RCC 7860 (cell line): ENCODE measurements around the gene CLEC4E.
A peak's percentile ranks its signal among the peaks of the same experiment; 100 is the strongest.
"Not testable (repeated sequence)": the region's sequence is repeated elsewhere in the genome, so short reads cannot be mapped to it uniquely, and the experiment has no call there.

ENCODE experiments used
- DNase-seq: peaks from one replicate; pipeline ENCODE4 v3.0.0-alpha.2; 2015; ENCODE audit warnings: low spot score
- FAIRE-seq: peaks from 2 replicates; lab custom pipeline; 2012; peaks lifted over from hg19 to GRCh38; lab: Jason Lieb, UNC

Gene CLEC4E, protein sequence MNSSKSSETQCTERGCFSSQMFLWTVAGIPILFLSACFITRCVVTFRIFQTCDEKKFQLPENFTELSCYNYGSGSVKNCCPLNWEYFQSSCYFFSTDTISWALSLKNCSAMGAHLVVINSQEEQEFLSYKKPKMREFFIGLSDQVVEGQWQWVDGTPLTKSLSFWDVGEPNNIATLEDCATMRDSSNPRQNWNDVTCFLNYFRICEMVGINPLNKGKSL

GRCh38 chr12:8540831-8541230 is at the start of gene CLEC4E:
CLEC4E (minus strand) TSS chr12:8540905; CDS start chr12:8540797, 108 bp downstream.
- not testable (repeated sequence) for DNase-seq
- FAIRE-seq: peak; percentile 45

GRCh38 chr12:8589679-8590078 is 49.0 kb upstream of the CLEC4E start:
- FAIRE-seq (no peak), DNase-seq (no peak)

GRCh38 chr12:8584478-8584877 is 43.8 kb upstream of the CLEC4E start:
- FAIRE-seq, DNase-seq: not testable (repeated sequence)

DNA sequence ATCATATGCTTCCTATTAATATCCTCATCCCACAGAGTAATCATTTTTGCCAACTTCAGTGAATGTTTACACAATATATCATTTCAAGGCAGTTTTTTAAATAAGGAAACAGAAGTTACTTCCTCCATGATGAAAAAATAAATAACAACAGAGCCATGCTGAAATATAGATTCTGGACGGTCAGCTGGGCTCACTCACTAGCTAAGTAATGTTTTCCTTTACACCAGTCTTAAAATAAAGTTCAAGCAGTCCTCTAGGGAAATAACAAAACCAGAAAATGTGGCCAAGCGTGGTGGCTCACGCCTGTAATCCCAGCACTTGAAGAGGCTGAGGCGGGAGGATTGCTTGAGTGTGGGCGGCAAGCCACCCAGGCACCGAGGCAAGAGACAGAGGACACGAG is 43.3 kb upstream of the CLEC4E start:
- no peak for DNase-seq
- no peak for FAIRE-seq

DNA sequence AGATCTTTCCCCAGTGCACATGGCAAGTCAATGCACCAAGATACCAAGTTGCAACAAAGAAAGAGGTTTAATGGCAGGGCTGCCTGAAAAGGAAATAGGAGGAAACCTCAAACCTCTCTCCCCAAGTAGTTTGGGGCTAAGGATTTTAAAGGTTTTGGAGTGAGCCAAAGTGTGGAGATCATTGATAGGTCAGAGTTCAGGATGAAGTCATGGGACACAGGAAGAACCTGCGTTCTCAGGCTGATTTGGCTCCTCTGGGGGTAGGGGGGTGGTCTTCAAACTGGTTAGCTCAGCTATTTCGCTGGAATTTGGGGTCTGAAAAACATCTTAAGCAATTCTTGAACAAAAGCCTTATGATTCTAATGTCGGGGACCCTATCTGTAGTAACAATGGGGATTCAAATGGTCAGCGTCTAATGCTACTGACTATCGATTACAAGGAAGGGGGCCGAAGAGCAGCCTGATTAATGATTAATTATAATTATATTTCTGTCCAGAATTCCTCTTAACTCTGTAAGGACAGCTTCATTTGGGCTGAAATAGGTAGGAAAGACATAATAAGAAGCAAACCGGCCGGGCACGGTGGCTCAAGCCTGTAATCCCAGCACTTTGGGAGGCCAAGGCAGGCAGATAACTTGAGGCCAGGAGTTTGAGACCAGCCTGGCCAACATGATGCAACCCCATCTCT is 40.5 kb upstream of the CLEC4E start:
- DNase-seq: no peak
- FAIRE-seq: no peak

DNA sequence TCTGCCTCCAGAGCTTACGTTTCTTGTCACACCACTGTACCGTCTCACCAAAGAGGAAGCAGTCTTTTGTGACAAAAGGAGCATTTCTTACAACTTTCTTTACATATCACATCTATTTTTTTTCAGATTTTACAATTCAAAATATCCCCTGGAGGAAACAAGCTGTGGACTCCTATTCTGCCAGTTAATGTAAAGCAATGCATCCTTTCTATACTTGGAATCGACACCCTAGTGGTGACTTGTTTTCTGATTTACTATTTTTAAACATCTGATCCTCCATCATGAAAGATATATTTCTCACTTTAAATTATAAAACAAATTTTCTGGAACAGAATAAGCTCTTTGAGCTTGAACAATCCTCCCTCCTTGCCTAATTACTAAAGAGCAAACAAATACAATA is 37.2 kb upstream of the CLEC4E start:
- no peak for FAIRE-seq
- no peak for DNase-seq

GRCh38 chr12:8572507-8572906 is 31.8 kb upstream of the CLEC4E start:
- DNase-seq (no peak), FAIRE-seq (no peak)

DNA sequence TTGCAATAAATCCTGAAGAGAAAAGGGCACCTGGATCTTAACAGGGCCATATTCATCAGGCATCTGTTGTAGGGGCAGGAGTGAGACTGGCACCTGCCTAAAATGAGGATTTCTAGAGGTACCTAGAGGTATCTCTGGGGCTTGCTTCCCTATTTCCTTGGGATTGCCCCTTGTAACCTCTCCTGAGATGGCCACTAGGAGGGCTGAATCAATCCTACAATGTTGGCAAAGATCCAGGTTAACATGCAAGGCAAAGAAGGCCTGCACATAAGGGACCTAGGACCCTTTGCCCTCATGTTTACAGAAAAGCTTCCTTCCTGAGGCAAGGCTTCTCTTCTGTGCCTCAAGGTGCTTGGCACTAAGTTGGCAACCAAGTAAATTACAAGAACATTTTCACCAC is 25.8 kb upstream of the CLEC4E start:
- DNase-seq: no peak
- FAIRE-seq: no peak

GRCh38 chr12:8566052-8566451 is 25.3 kb upstream of the CLEC4E start:
- DNase-seq, FAIRE-seq: not testable (repeated sequence)

- DNase-seq: no peak
- no peak for FAIRE-seq
These were observed 24.0 kb upstream of the CLEC4E start for GRCh38 chr12:8564656-8565055.

DNA sequence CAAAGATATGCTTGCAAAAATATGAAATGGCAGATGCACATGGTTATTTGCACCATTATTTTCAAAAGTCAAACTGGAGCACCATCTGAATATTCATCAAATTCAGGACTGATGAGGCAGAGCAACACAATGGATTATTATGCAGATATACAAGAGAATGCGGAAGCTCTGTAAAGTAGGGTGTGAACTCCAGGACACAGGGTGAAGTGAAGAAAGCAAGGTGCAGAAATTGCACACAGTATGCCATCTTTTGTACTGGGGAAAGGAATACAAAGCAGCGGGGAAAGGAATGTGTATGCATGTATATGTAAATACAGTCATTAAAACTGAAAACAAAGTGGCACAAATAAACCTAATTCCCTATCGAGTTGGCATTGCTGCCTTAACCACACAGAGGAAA is 22.7 kb upstream of the CLEC4E start:
- FAIRE-seq (no peak), DNase-seq (no peak)

DNA sequence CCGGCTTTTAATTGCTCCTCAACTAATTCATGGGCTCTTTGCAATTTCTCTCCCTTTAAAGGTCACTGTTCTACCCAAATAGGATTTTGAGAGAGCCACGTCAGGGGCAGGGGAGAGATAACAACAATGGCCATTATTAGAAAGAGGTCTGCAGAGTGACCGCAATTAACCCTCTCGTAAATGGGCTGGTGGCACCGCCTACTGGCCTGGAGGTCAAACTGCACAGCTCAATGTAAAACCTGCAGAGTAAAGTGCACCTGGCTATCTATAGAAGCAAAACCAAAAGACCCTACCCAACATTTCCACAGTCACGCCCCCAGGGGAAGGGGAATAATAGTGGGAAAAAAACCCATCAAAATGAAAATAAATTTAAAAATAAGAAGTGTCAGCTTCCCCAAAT is 21.6 kb upstream of the CLEC4E start:
- DNase-seq: no peak

GRCh38 chr12:8561011-8561410 is 20.3 kb upstream of the CLEC4E start:
- no peak for DNase-seq
- FAIRE-seq: no peak

More for the DNA sequence above, 21.6 kb upstream of the CLEC4E start:
- FAIRE-seq: no peak

- no peak for FAIRE-seq
- DNase-seq: no peak
These were observed 19.0 kb upstream of the CLEC4E start for GRCh38 chr12:8559676-8560075.

GRCh38 chr12:8556531-8557097 is 15.9 kb upstream of the CLEC4E start:
- FAIRE-seq: no peak

DNA sequence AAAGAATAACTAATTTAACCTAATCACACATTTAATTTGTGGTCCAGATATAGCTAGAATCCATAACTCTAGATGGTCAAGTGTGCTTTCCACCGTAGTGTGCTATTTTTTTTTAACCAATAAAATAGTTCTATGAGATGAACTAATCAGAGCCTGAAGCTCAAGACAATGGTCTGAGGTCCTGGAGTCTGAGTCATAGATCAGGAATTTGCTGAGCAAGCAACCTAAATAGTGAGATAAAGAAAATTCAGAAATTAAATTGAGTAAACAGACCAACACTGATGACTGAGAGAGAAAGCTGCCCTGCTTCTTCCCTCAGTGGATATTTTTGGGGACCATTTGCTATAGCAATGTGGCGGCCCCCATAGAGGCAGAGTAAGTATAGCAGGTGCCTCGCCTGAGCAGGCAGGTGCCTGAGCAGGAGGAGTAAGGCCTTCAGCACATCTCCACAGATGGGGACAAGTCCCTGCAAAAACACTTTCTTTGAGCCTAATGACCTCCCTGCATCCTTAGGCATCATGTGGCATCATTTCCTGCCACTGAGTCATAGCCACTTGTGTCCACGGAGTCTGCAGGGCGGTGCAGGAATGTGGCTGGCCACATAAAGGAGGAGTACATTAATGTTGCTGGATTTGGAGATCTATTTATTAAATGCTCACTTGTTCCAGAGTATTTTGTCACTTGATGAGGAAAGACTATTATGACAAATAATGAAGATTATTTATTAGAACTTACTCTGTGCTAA is 13.9 kb upstream of the CLEC4E start:
- FAIRE-seq (no peak), DNase-seq (peak; percentile 62)

More at GRCh38 chr12:8556531-8557097, 15.9 kb upstream of the CLEC4E start:
- DNase-seq: no peak

GRCh38 chr12:8553088-8553627 is 12.5 kb upstream of the CLEC4E start:
- no peak for FAIRE-seq

DNA sequence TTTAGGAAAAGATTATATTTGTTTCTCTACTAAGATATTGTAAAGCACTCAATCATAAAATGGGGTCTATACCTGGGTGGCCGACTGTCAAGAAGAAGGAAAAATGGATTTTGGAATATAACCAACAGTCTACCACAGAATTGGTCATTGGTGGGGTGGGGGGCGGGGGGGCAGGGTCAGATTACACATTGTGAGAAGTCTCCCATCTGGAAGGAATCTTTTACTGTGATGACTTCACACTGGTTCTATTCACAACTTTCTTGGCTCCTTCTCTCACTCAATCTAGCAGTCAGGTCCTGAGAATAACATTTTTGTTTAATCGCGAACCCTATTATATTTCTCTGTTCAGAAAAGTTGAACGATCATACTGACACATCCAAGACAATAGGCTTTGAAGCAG is 8.7 kb upstream of the CLEC4E start:
- DNase-seq: no peak
- no peak for FAIRE-seq

More at GRCh38 chr12:8553088-8553627, 12.5 kb upstream of the CLEC4E start:
- DNase-seq: no peak

GRCh38 chr12:8548192-8548591 is 7.5 kb upstream of the CLEC4E start:
- DNase-seq: no peak
- no peak for FAIRE-seq

- DNase-seq (no peak), FAIRE-seq (no peak)
These were observed 6.9 kb upstream of the CLEC4E start for GRCh38 chr12:8547645-8548044.

GRCh38 chr12:8546591-8546990 is 5.9 kb upstream of the CLEC4E start:
- DNase-seq: no peak
- no peak for FAIRE-seq
